Fibroblast of peridontal ligament (primary cell): ENCODE measurements around the gene PEAK1.

Experiments used
- DNase-seq: peaks from one replicate; pipeline ENCODE4 v3.0.0-alpha.2; 2010; ENCODE audit errors: extremely low read depth

Gene PEAK1

GRCh38 chr15:77419836-77420609, at the start of gene PEAK1:
TSS of gene PEAK1 (minus strand) at chr15:77420104. CDS start at chr15:77181926, 238,178 bp downstream.
- peak; percentile 98 for DNase-seq

- no peak for DNase-seq
Observed at GRCh38 chr15:77468896-77469295, 49.0 kb upstream of the PEAK1 start.

- DNase-seq = no peak
Observed at GRCh38 chr15:77466521-77466920, 46.6 kb upstream of the PEAK1 start.

- no peak for DNase-seq
Observed at GRCh38 chr15:77464129-77464865, 44.4 kb upstream of the PEAK1 start.

- peak; percentile 50 for DNase-seq
Observed at GRCh38 chr15:77461486-77461885, 41.6 kb upstream of the PEAK1 start.

- no peak for DNase-seq
Observed at GRCh38 chr15:77459031-77459430, 39.1 kb upstream of the PEAK1 start.

GRCh38 chr15:77457905-77458265, 38.0 kb upstream of the PEAK1 start:
- DNase-seq = peak; percentile 47

- DNase-seq = no peak
Observed at GRCh38 chr15:77457191-77457904, 37.4 kb upstream of the PEAK1 start.

GRCh38 chr15:77456746-77457145, 36.8 kb upstream of the PEAK1 start:
- DNase-seq = no peak

GRCh38 chr15:77455696-77456321, 35.9 kb upstream of the PEAK1 start:
- DNase-seq = peak; percentile 86

GRCh38 chr15:77454951-77455350, 35.0 kb upstream of the PEAK1 start:
- DNase-seq = no peak

- no peak for DNase-seq
Observed at GRCh38 chr15:77454265-77454664, 34.4 kb upstream of the PEAK1 start.

- DNase-seq = no peak
Observed at GRCh38 chr15:77446840-77447390, 27.0 kb upstream of the PEAK1 start.

GRCh38 chr15:77440378-77440999, 20.6 kb upstream of the PEAK1 start:
- DNase-seq = peak; percentile 58

- no peak for DNase-seq
Observed at GRCh38 chr15:77437264-77437663, 17.4 kb upstream of the PEAK1 start.

GRCh38 chr15:77436822-77437221, 16.9 kb upstream of the PEAK1 start:
- no peak for DNase-seq

- no peak for DNase-seq
Observed at GRCh38 chr15:77430652-77431051, 10.7 kb upstream of the PEAK1 start.

GRCh38 chr15:77430213-77430612, 10.3 kb upstream of the PEAK1 start:
- no peak for DNase-seq

- no peak for DNase-seq
Observed at GRCh38 chr15:77426871-77427270, 7.0 kb upstream of the PEAK1 start.

GRCh38 chr15:77426377-77426776, 6.5 kb upstream of the PEAK1 start:
- DNase-seq = no peak

GRCh38 chr15:77425104-77425503, 5.2 kb upstream of the PEAK1 start:
- DNase-seq = no peak

GRCh38 chr15:77421370-77421700, 1.4 kb upstream of the PEAK1 start:
- no peak for DNase-seq
